Calu3 (cell line): ENCODE measurements around the gene AEN. TPM values are rescaled to one million over a fixed set of nuclear protein-coding genes. Genes with fewer than 3 reads are reported as not detected.

Experiments
- BruUV-seq: library from RNA; stranded (reverse); fragments of 400-500 nt; replicated peaks from 2 replicates; lab custom pipeline; 2021; lab: Mats Ljungman, UMichigan
- CTCF ChIA-PET: fragments of 300-600 bp; sonication (Branson Sonifier 250); formaldehyde crosslinking; loops from one replicate; lab custom pipeline; 2022; ENCODE audit warnings: antibody characterized with exemption; lab: Charles Lee
- DNase-seq: peaks from one replicate; pipeline ENCODE4 v3.0.0; 2022
- H3K27ac Mint-ChIP-seq: one replicate; pipeline ENCODE4 v1.8.0; 2022; ENCODE audit warnings: mixed read lengths; ENCODE audit not compliant: unreplicated experiment
- H3K27me3 Mint-ChIP-seq: one replicate; pipeline ENCODE4 v1.8.0; 2022; ENCODE audit warnings: mixed read lengths; ENCODE audit not compliant: unreplicated experiment
- H3K36me3 Mint-ChIP-seq: one replicate; pipeline ENCODE4 v1.8.0; 2022; ENCODE audit warnings: mild to moderate bottlenecking, moderate library complexity, mixed read lengths; ENCODE audit not compliant: insufficient read depth, unreplicated experiment
- H3K4me1 Mint-ChIP-seq: one replicate; pipeline ENCODE4 v1.8.0; 2022; ENCODE audit warnings: mild to moderate bottlenecking, low read depth, mixed read lengths; ENCODE audit not compliant: unreplicated experiment
- H3K4me3 Mint-ChIP-seq: one replicate; pipeline ENCODE4 v1.8.0; 2022; ENCODE audit warnings: mild to moderate bottlenecking, low read depth, moderate library complexity, mixed read lengths; ENCODE audit not compliant: unreplicated experiment
- H3K9me3 Mint-ChIP-seq: one replicate; pipeline ENCODE4 v1.8.0; 2022; ENCODE audit warnings: low read depth, mixed read lengths; ENCODE audit not compliant: unreplicated experiment
- intact Hi-C: fragments of 100-400 bp; cut with micrococcal nuclease; formaldehyde crosslinking; loops from one replicate; pipeline ENCODE4 v1.10.0; 2022; ENCODE audit not compliant: unreplicated experiment
- total RNA-seq: library from RNA; stranded (reverse); gene quantifications from 2 replicates; pipeline ENCODE4 v1.2.3, GENCODE V29; 2022
- TF ChIP-seq, protein P1 (sequence below): fragments of 200-600 bp; IDR thresholded peaks from one replicate; pipeline ENCODE4 v1.8.0; 2022; ENCODE audit warnings: antibody characterized with exemption; ENCODE audit not compliant: unreplicated experiment

AEN gene
- total RNA-seq, 1 experiment from 2014 or later: 34.9 TPM

DNA sequence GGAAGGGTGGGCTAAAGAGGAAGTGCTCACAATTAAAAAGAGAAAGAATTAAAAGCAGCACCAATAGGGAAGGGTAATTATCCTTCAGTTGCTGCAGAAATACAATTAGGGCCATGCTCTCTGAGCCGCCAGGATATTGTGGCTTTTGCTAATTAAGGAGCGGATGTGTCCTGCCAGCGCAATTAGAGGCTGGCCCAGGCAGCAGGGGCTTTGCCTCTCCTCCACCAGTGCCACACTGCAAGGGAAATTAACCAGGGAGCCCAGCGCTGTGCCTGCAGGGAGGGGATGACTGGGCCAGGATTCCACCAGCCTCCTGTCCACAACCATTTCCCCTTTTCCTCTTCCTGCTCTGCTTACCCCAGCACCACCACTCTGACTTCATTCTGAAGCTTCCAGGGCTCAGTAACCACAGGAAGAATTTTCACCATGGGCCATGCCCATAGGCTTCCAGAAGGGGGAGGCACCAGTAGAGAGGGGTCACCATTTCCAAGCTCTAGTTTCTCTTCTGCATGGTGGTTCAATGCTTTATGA is 10.4 kb upstream of the AEN start:
- H3K27me3 Mint-ChIP-seq: peaks cover 63% of the 10 kb centered on the region
- no peak overlapping the region for H3K27ac Mint-ChIP-seq
- intact Hi-C loops: loop anchor here (5.0 kb wide), 1 partner anchor 63 kb away; the partner anchor contains the start of gene DET1
- no peak overlapping the region for H3K4me3 Mint-ChIP-seq
- DNase-seq: no peak
- no peaks in the 10 kb centered on the region for H3K9me3 Mint-ChIP-seq
- peaks cover 29% of the 10 kb centered on the region for H3K4me1 Mint-ChIP-seq
- no TSS peak for BruUV-seq
- TF ChIP-seq, protein P1, sequence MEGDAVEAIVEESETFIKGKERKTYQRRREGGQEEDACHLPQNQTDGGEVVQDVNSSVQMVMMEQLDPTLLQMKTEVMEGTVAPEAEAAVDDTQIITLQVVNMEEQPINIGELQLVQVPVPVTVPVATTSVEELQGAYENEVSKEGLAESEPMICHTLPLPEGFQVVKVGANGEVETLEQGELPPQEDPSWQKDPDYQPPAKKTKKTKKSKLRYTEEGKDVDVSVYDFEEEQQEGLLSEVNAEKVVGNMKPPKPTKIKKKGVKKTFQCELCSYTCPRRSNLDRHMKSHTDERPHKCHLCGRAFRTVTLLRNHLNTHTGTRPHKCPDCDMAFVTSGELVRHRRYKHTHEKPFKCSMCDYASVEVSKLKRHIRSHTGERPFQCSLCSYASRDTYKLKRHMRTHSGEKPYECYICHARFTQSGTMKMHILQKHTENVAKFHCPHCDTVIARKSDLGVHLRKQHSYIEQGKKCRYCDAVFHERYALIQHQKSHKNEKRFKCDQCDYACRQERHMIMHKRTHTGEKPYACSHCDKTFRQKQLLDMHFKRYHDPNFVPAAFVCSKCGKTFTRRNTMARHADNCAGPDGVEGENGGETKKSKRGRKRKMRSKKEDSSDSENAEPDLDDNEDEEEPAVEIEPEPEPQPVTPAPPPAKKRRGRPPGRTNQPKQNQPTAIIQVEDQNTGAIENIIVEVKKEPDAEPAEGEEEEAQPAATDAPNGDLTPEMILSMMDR: no peak
- peaks cover 9% of the 10 kb centered on the region for H3K36me3 Mint-ChIP-seq
- CTCF ChIA-PET: no interaction called here

DNA sequence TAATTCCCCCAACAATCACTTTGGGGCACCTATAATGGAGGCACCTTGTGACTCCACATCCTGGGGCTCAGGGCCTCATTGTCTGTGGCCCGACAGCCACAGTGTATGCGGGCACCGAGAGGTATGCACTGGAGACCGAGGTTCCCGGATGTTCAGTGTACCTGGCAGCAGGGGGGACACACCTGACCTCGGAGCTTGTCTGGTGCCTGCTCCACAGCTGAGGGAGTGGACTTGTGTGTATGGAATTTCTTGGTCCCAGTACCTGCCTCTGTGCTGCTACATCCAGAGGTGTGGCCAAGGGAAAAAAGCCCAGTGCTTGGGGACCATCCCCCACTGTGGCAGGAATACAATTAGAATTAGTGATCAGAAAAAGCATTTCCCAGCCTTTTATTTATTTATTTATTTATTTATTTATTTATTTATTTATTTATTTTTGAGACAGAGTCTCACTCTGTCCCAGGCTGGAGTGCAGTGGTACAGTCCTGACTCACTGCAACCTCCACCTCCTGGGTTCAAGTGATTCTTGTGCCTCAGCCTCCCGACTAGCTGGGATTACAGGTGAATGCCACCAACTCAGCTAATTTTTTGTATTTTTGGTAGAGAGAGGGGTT is 8.8 kb upstream of the AEN start:
- peaks cover 35% of the 10 kb centered on the region for H3K4me1 Mint-ChIP-seq
- TF ChIP-seq, protein P1: no peak
- H3K36me3 Mint-ChIP-seq: peaks cover 9% of the 10 kb centered on the region
- H3K4me3 Mint-ChIP-seq: no peak overlapping the region
- no peaks in the 10 kb centered on the region for H3K9me3 Mint-ChIP-seq
- CTCF ChIA-PET: no interaction called here
- no TSS peak for BruUV-seq
- DNase-seq: no peak
- H3K27ac Mint-ChIP-seq: no peak overlapping the region
- H3K27me3 Mint-ChIP-seq: peaks cover 48% of the 10 kb centered on the region
- intact Hi-C loops: loop anchor here (5.0 kb wide), 1 partner anchor 65 kb away; the partner anchor contains the start of gene DET1

DNA sequence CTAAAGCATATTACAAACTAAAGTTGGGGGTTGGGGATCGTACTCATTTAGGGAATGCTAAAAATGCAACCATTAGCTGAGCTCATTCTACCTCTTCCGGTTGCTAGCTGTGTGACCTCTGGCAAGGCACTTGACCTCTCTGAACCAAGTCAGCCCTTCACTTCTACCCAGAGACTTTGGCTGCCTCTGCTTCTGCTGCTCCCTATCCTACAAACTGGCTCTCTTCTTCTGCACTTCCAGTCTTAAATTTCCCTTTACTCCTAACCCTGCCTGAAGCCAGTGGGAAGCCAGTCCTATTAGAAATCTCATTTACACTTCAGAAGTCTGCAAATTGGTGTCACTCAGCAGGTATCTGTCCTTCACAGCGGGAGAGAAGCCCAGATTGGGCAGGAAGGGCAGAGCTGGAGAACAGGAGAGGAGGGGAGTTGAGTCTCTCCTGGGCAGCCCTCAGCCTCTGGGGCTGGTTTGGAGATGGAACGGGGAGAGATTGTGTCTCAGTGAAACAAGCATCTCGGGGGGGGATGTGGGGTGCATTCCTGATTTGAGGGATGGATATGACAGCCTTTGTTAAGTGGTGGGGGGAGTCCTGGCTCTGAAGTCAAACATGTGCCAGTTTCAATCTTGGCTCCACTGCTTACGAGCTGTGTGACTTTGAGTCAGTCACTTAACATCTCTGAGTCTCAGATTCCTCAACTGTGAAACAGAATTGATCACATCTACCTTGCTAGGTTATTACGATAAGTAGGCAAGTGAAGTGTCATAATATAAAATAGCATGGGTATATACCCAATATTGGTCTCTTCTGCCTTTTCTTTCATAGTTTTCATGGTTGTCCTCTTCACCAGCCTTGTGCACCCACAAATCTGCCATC is 7.8 kb upstream of the AEN start:
- H3K4me3 Mint-ChIP-seq: no peak overlapping the region
- no peak overlapping the region for H3K27ac Mint-ChIP-seq
- TF ChIP-seq, protein P1: no peak
- peaks cover 38% of the 10 kb centered on the region for H3K27me3 Mint-ChIP-seq
- intact Hi-C loops: loop anchor here (5.0 kb wide), 1 partner anchor 66 kb away; the partner anchor contains the start of gene DET1
- peaks cover 35% of the 10 kb centered on the region for H3K4me1 Mint-ChIP-seq
- no TSS peak for BruUV-seq
- no peak for DNase-seq
- no peaks in the 10 kb centered on the region for H3K9me3 Mint-ChIP-seq
- CTCF ChIA-PET: no interaction called here
- peaks cover 9% of the 10 kb centered on the region for H3K36me3 Mint-ChIP-seq

DNA sequence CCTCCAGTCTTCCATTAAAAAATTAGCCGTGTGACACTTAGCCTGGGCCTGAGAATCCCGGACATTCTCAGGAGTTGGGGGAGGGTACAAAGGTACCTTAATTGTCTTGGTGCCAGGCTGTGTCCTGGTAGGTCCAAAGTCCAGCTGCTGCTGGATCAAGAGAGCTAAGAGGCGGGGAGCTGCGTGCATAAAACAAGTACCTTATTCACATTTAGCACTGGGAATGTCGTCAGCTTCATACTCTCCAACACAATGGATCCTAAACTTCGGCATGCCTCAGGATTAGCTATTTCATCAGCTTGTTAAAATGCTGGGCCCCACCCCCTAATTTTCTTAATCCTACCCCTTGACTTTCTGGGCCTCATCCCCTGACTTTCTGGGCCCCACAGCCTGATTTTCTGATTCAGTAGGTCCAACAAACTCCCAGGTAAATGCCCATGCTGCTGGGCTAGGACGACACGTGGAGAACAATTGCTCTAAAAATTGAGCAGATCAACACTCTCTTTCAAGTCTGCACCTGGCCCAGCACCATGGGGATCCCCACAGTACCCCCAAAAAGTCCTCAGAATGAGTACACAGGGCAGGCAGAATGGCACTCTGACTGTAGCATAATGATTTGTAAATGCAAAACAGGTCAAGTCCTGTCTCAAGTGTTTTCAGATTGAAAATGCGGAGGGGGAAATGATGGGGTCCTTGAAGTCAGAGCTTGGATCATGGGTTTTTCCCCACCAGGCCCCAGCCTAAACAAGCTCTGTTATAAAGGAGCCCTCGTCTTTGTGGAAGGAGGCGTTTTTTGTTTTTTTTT is 5.6 kb upstream of the AEN start:
- peak overlapping the region; percentile 75 for H3K27ac Mint-ChIP-seq
- CTCF ChIA-PET: interaction anchor here (0.6 to 2.5 kb wide), 5 partner anchors 11 to 148 kb away, joined by 3 to 10 read pairs (median 3); partner anchors contain the start of genes ISG20, MRPL46 and MRPS11
- H3K4me3 Mint-ChIP-seq: peak overlapping the region; percentile 20
- peaks cover 16% of the 10 kb centered on the region for H3K27me3 Mint-ChIP-seq
- H3K36me3 Mint-ChIP-seq: peaks cover 10% of the 10 kb centered on the region
- no TSS peak for BruUV-seq
- peaks cover 35% of the 10 kb centered on the region for H3K4me1 Mint-ChIP-seq
- DNase-seq: peak; percentile 62
- H3K9me3 Mint-ChIP-seq: no peaks in the 10 kb centered on the region
- intact Hi-C loops: loop anchor here (2.0 kb wide), 1 partner anchor 149 kb away; the partner anchor contains the start of genes MRPL46 and MRPS11
- TF ChIP-seq, protein P1: no peak
